Activated CD8-positive, alpha-beta memory T cell treated with anti-CD3 and anti-CD28 coated beads, Interleukin-2, amount 10 ng/mL, durations not matched to agents 7 days and 5 days (primary cell): ENCODE results near the gene GRB2. TPM values are rescaled to one million over a fixed set of nuclear protein-coding genes. Genes with fewer than 3 reads are reported as not detected.
"Not testable (repeated sequence)": the region's sequence is repeated elsewhere in the genome, so short reads cannot be mapped to it uniquely, and the experiment has no call there.

Experiments
- ATAC-seq: fragments of 150-1000 bp; cut with Tn5 transposase; one replicate; pipeline ENCODE4 v1.10.0; 2021; ENCODE audit warnings: moderate library complexity
- CTCF ChIA-PET: fragments of 350-600 bp; sonication (Branson Sonifier 250); formaldehyde crosslinking; loops from one replicate; lab custom pipeline; 2021; ENCODE audit warnings: antibody characterized with exemption; lab: Charles Lee
- DNase-seq: peaks from one replicate; pipeline ENCODE4 v3.0.0-alpha.2; 2020
- H3K27ac Mint-ChIP-seq: one replicate; pipeline ENCODE4 v1.8.0; 2021; ENCODE audit warnings: mild to moderate bottlenecking, mixed read lengths
- H3K27me3 Mint-ChIP-seq: one replicate; pipeline ENCODE4 v1.8.0; 2021; ENCODE audit warnings: mixed read lengths
- H3K36me3 Mint-ChIP-seq: one replicate; pipeline ENCODE4 v1.8.0; 2021; ENCODE audit warnings: mild to moderate bottlenecking, mixed read lengths
- H3K4me1 Mint-ChIP-seq: one replicate; pipeline ENCODE4 v1.8.0; 2021; ENCODE audit warnings: mixed read lengths
- H3K4me3 Mint-ChIP-seq: one replicate; pipeline ENCODE4 v1.8.0; 2021; ENCODE audit warnings: mild to moderate bottlenecking, moderate library complexity, mixed read lengths
- H3K9me3 Mint-ChIP-seq: one replicate; pipeline ENCODE4 v1.8.0; 2022; ENCODE audit warnings: low read depth, mixed read lengths
- total RNA-seq, 2 experiments: library from RNA; stranded (reverse); gene quantifications; one replicate each; pipeline ENCODE4 v1.2.3, GENCODE V29; 2021

GRB2 gene
- total RNA-seq, 2 experiments from 2014 or later, result 138 to 179 TPM

DNA sequence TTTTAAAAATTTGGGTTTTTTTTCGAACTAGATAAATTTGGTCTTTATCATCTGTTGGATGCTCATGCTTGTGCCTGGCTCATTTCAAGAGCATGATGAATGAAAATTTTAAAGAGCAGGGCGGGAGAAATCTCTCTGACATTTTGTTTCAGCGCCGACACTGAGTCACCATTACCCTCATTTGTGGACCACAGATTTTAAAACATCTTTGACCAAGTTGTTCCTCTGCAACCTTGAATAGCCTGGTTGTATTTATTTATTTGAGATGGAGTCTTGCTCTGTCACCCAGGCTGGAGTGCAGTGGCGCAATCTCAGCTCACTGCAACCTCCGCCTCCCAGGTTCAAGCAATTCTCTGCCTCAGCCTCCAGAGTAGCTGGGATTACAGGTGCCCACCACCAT is 29.0 kb upstream of the GRB2 start:
- H3K4me3 Mint-ChIP-seq, H3K36me3 Mint-ChIP-seq, H3K27ac Mint-ChIP-seq, ATAC-seq, H3K9me3 Mint-ChIP-seq, DNase-seq: not testable (repeated sequence)
- Mint-ChIP-seq H3K27me3 (peaks cover 21% of the 10 kb centered on the region), H3K4me1 (peaks cover 20% of the 10 kb centered on the region)
- CTCF ChIA-PET, result interaction anchor here (1.3 to 1.5 kb wide), 2 partner anchors 53 to 199 kb away, joined by 3 to 6 read pairs; no protein-coding TSS in a partner anchor

GRCh38 chr17:75433218-75433783 is 27.8 kb upstream of the GRB2 start:
- CTCF ChIA-PET, result no interaction called here
- no peak overlapping the region for H3K4me3 Mint-ChIP-seq
- peaks cover 20% of the 10 kb centered on the region for H3K4me1 Mint-ChIP-seq
- no peak for ATAC-seq
- DNase-seq, result no peak
- peaks cover 29% of the 10 kb centered on the region for H3K27me3 Mint-ChIP-seq
- no peak overlapping the region for H3K27ac Mint-ChIP-seq
- H3K9me3 Mint-ChIP-seq, result no peaks in the 10 kb centered on the region
- no peaks in the 10 kb centered on the region for H3K36me3 Mint-ChIP-seq

GRCh38 chr17:75430159-75430974 is 24.9 kb upstream of the GRB2 start:
- Mint-ChIP-seq H3K27me3 (peaks cover 34% of the 10 kb centered on the region), H3K9me3 (no peaks in the 10 kb centered on the region), H3K4me1 (peaks cover 22% of the 10 kb centered on the region), H3K4me3 (no peak overlapping the region), H3K27ac (no peak overlapping the region), H3K36me3 (no peaks in the 10 kb centered on the region)
- ATAC-seq (no peak), DNase-seq (no peak)
- CTCF ChIA-PET, result interaction anchor here (0.6 to 3.5 kb wide), 7 partner anchors 18 to 323 kb away, joined by 3 to 13 read pairs (median 3); partner anchors contain the start of gene TSEN54

DNA sequence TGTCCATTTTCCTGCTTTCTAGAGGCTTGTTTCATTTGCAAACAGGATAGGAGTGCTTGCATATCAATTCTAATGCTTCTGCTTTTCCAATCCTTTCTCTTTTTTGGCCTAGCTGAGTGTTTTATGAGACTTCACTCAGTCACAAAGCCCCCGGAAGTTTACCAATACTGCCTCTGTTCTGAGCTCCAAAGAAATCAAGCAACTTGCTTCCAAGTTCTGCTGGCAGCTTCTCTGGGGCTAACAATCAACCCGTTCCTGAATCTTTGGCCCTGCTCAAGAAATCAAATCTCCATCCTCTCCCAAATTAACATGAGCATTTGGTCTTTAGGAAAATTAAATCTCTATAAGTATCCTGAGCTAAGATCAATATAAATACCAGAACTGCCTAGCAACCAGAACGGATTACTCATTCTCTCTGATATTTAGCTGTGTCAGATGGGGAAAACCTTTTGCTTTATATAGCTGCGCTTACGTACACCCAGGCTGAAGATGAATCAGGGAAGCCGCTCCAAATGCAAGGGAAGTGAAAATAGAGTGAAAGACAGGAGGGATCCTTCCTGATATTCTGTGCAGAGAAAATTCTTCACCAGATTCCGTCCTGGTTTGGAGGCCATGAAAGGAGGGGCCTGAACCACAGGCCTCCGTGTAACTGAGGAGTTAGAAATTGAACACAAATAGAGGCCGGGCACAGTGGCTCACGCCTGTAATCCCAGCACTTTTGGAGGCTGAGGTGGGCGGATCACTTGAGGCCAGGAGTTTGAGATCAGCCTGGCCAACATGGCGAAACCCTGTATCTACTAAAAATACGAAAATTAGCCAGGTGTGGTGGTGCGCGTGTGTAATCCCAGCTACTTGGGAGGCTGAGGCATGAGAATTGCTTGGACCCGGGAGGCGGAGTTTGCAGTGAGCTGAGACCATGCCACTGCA is 23.3 kb upstream of the GRB2 start:
- Mint-ChIP-seq H3K27me3 (peaks cover 29% of the 10 kb centered on the region), H3K36me3 (no peaks in the 10 kb centered on the region), H3K4me1 (peaks cover 12% of the 10 kb centered on the region), H3K4me3 (no peak overlapping the region), H3K9me3 (no peaks in the 10 kb centered on the region), H3K27ac (no peak overlapping the region)
- no peak for ATAC-seq
- DNase-seq, result no peak
- CTCF ChIA-PET, result interaction anchor here (1.1 to 3.5 kb wide), 8 partner anchors 10 to 325 kb away, joined by 3 to 13 read pairs (median 5); partner anchors contain the start of genes SMIM5 and TSEN54

DNA sequence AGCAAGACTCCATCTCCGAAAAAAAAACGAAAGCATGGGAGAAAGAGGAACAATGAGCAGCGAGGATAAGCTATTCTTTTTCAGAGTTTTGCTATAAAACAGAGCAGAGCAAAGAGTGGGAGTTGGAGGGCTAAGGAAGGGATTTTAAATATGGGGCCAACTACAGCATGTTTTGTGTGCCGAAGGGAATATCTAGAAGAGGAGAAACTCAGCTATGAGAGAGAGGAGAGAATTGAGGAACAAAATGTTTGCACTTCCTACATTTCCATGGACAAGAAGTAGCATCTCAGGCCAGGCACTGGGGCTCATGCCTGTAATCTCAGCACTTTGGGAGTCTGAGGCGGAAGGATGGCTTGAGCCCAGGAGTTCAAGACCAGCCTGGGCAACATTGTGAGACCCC is 13.1 kb upstream of the GRB2 start:
- no peak overlapping the region for H3K27ac Mint-ChIP-seq
- no peaks in the 10 kb centered on the region for H3K9me3 Mint-ChIP-seq
- CTCF ChIA-PET, result interaction anchor here (1.3 to 2.5 kb wide), 3 partner anchors 10 to 98 kb away, joined by 6 to 7 read pairs (median 7); partner anchors contain the start of gene TSEN54
- H3K27me3 Mint-ChIP-seq, result peaks cover 22% of the 10 kb centered on the region
- no peak overlapping the region for H3K4me3 Mint-ChIP-seq
- DNase-seq (no peak), ATAC-seq (no peak)
- H3K4me1 Mint-ChIP-seq, result peaks cover 7% of the 10 kb centered on the region
- no peaks in the 10 kb centered on the region for H3K36me3 Mint-ChIP-seq

DNA sequence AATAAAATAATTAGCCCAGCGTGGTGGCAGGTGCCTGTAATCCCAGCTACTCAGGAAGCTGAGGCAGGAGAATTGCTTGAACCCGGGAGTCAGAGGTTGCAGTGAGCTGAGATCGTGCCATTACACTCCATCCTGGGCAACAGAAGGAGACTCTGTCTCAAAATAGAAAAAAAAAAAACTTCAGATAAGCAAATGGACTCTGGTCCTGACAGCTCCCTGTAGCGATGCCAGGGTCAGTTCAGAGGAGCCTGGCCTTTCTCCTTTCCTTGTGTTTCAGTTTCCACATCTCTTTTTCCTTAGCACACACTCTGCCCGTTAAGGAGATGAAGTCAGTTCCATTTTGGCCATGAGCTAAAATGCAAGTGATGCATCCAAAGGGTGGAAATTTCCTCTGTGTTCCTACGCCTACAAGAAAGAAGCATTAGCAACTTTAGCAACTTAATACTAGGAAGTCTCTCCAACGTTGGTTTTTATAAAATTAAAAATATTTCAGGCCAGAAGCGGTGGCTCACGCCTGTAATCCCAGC is 11.6 kb upstream of the GRB2 start:
- DNase-seq, result no peak
- no peak overlapping the region for H3K27ac Mint-ChIP-seq
- H3K4me3 Mint-ChIP-seq, result no peak overlapping the region
- H3K36me3 Mint-ChIP-seq, result no peaks in the 10 kb centered on the region
- peaks cover 17% of the 10 kb centered on the region for H3K4me1 Mint-ChIP-seq
- ATAC-seq, result no peak
- CTCF ChIA-PET, result interaction anchor here (0.7 to 1.0 kb wide), 2 partner anchors 303 to 411 kb away, joined by 4 read pairs; no protein-coding TSS in a partner anchor
- no peaks in the 10 kb centered on the region for H3K9me3 Mint-ChIP-seq
- H3K27me3 Mint-ChIP-seq, result peaks cover 22% of the 10 kb centered on the region

DNA sequence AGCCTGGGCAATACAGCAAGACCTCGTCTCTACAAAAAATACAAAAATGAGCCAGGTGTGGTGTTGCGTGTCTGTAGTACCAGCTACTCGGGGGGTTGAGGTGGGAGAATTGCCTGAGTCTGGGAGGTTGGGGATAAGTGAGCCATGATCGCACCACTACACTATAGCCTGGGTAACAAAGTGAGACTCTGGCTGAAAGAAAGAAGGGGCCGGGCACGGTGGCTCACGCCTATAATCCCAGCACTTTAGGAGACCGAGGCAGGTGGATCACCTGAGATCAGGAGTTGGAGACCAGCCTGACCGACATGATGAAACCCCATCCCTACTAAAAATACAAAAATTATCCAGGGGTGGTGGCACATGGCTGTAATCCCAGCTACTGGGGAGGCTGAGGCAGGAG is 10.5 kb upstream of the GRB2 start:
- no peak for ATAC-seq
- no peaks in the 10 kb centered on the region for H3K9me3 Mint-ChIP-seq
- DNase-seq, result no peak
- H3K36me3 Mint-ChIP-seq, result no peaks in the 10 kb centered on the region
- peaks cover 22% of the 10 kb centered on the region for H3K27me3 Mint-ChIP-seq
- H3K27ac Mint-ChIP-seq, result no peak overlapping the region
- no peak overlapping the region for H3K4me3 Mint-ChIP-seq
- H3K4me1 Mint-ChIP-seq, result peaks cover 27% of the 10 kb centered on the region
- CTCF ChIA-PET, result interaction anchor here (0.7 kb wide), 1 partner anchor 181 kb away, joined by 3 read pairs; no protein-coding TSS in a partner anchor

DNA sequence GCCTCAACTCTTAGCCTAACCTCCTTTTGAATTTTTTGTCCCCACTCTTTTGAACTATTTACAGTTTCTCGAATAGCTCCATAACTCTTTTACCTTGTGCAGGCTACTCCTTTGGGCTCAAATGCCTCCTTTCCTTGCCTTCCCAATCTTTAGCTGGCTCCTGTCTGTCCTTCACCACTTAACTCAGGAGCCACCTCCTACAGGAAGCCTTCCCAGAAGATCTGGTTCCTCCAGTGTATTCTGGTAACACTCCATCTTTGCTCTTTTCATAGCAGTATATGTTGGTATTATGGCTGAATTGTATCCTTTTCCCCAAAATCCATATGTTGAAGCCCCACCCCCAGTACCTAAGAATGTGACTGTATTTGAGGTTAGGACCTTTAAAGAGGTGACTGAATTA is 9.0 kb upstream of the GRB2 start:
- H3K27ac Mint-ChIP-seq, result no peak overlapping the region
- CTCF ChIA-PET, result interaction anchor here (0.7 to 1.2 kb wide), 3 partner anchors 92 to 125 kb away, joined by 3 to 5 read pairs (median 3); partner anchors contain the start of gene SLC25A19
- H3K9me3 Mint-ChIP-seq, result no peaks in the 10 kb centered on the region
- DNase-seq, result no peak
- H3K4me1 Mint-ChIP-seq, result peaks cover 32% of the 10 kb centered on the region
- no peaks in the 10 kb centered on the region for H3K36me3 Mint-ChIP-seq
- peaks cover 22% of the 10 kb centered on the region for H3K27me3 Mint-ChIP-seq
- no peak overlapping the region for H3K4me3 Mint-ChIP-seq
- ATAC-seq, result no peak

- peak; percentile 90 for ATAC-seq
- peak overlapping the region; percentile 66 for H3K27ac Mint-ChIP-seq
These were observed 7.2 kb upstream of the GRB2 start for GRCh38 chr17:75412455-75413317.

GRCh38 chr17:75411328-75412067 is 6.0 kb upstream of the GRB2 start:
- no peak for DNase-seq
- H3K27me3 Mint-ChIP-seq, result peaks cover 11% of the 10 kb centered on the region
- no peak for ATAC-seq
- H3K36me3 Mint-ChIP-seq, result no peaks in the 10 kb centered on the region
- peak overlapping the region; percentile 59 for H3K27ac Mint-ChIP-seq
- H3K4me1 Mint-ChIP-seq, result peaks cover 30% of the 10 kb centered on the region
- no peak overlapping the region for H3K4me3 Mint-ChIP-seq
- CTCF ChIA-PET, result interaction anchor here (0.6 to 2.3 kb wide), 33 partner anchors 8 to 473 kb away, joined by 3 to 36 read pairs (median 5); partner anchors contain the start of genes GGA3, MIF4GD, MRPS7 and NT5C
- H3K9me3 Mint-ChIP-seq, result no peaks in the 10 kb centered on the region

More at GRCh38 chr17:75412455-75413317, 7.2 kb upstream of the GRB2 start:
- CTCF ChIA-PET, result interaction anchor here (0.6 to 2.3 kb wide), 55 partner anchors 9 to 474 kb away, joined by 3 to 36 read pairs (median 5); partner anchors contain the start of genes GGA3, MIF4GD, MRPS7 and NT5C
- Mint-ChIP-seq H3K4me3 (peak overlapping the region; percentile 31), H3K27me3 (peaks cover 16% of the 10 kb centered on the region), H3K4me1 (peaks cover 27% of the 10 kb centered on the region), H3K36me3 (no peaks in the 10 kb centered on the region), H3K9me3 (no peaks in the 10 kb centered on the region)
- peak; percentile 83 for DNase-seq

GRCh38 chr17:75410141-75410540 is 4.7 kb upstream of the GRB2 start:
- DNase-seq, result no peak
- Mint-ChIP-seq H3K36me3 (no peaks in the 10 kb centered on the region), H3K27me3 (peaks cover 11% of the 10 kb centered on the region), H3K9me3 (no peaks in the 10 kb centered on the region), H3K4me3 (no peak overlapping the region), H3K4me1 (peaks cover 39% of the 10 kb centered on the region), H3K27ac (no peak overlapping the region)
- CTCF ChIA-PET, result interaction anchor here (1.0 to 2.3 kb wide), 4 partner anchors 87 to 140 kb away, joined by 4 to 11 read pairs (median 8); partner anchors contain the start of genes MIF4GD and SLC25A19
- no peak for ATAC-seq
